ENCODE data around the gene TDRD7. TPM values are rescaled to one million over a fixed set of nuclear protein-coding genes. Genes with fewer than 3 reads are reported as not detected.

The TDRD7 gene
- total RNA-seq, 4 donors from 2014 or later = 4.2 to 13.0 (median 8.3) TPM

- Histone ChIP-seq H3K27me3 (no peaks in the 10 kb centered on the region), H3K36me3 (no peaks in the 10 kb centered on the region), H3K4me1 (peaks cover 18% of the 10 kb centered on the region), H3K27ac (peak overlapping the region; percentile 90), H3K4me3 (peak overlapping the region; percentile 95), H3K9me3 (no peaks in the 10 kb centered on the region)
- DNase-seq (ENCODE audit: low spot score in 2 of 2) = no peak
- TF ChIP-seq POLR2AphosphoS5 (IDR thresholded peaks at IDR 0.05) (no peak), POLR2A (IDR thresholded peaks at IDR 0.05) (no peak), EP300 (IDR thresholded peaks at IDR 0.05) (no peak), CTCF (IDR thresholded peaks at IDR 0.05) (no peak)
- 8% methylated on average over 11 of the region's 16 CpGs for WGBS
These were observed 910 bp downstream of the TDRD7 start for GRCh38 chr9:97412626-97413385.

- WGBS = 58% methylated on average over 4 of the region's 4 CpGs
- Histone ChIP-seq H3K4me1 (peaks cover 21% of the 10 kb centered on the region), H3K27me3 (no peaks in the 10 kb centered on the region), H3K27ac (no peak overlapping the region), H3K36me3 (no peaks in the 10 kb centered on the region), H3K4me3 (peak overlapping the region; percentile 95), H3K9me3 (no peaks in the 10 kb centered on the region)
- no peak for DNase-seq (ENCODE audit: low spot score in 2 of 2)
- no peak for TF ChIP-seq POLR2A (IDR thresholded peaks at IDR 0.05)
- TF ChIP-seq CTCF (IDR thresholded peaks at IDR 0.05) = no peak
- TF ChIP-seq EP300 (IDR thresholded peaks at IDR 0.05) = no peak
- no peak for TF ChIP-seq POLR2AphosphoS5 (IDR thresholded peaks at IDR 0.05)
These were observed 1.6 kb downstream of the TDRD7 start for GRCh38 chr9:97413462-97413861.

GRCh38 chr9:97415146-97415545 is 3.2 kb downstream of the TDRD7 start:
- TF ChIP-seq POLR2AphosphoS5 (IDR thresholded peaks at IDR 0.05) (no peak), EP300 (IDR thresholded peaks at IDR 0.05) (no peak), CTCF (IDR thresholded peaks at IDR 0.05) (no peak), POLR2A (IDR thresholded peaks at IDR 0.05) (no peak)
- H3K4me3 ChIP-seq = no peak overlapping the region
- H3K9me3 ChIP-seq = no peaks in the 10 kb centered on the region
- H3K36me3 ChIP-seq = no peaks in the 10 kb centered on the region
- no peak for DNase-seq (ENCODE audit: low spot score in 2 of 2)
- H3K4me1 ChIP-seq = peaks cover 33% of the 10 kb centered on the region
- WGBS = 66% methylated on average over 2 of the region's 2 CpGs
- H3K27me3 ChIP-seq = no peaks in the 10 kb centered on the region
- H3K27ac ChIP-seq = no peak overlapping the region

- no peaks in the 10 kb centered on the region for H3K27me3 ChIP-seq
- no peak overlapping the region for H3K4me3 ChIP-seq
- no peak for DNase-seq (ENCODE audit: low spot score in 2 of 2)
- H3K36me3 ChIP-seq = no peaks in the 10 kb centered on the region
- H3K4me1 ChIP-seq = peaks cover 17% of the 10 kb centered on the region
- 76% methylated on average over 3 of the region's 3 CpGs for WGBS
- no peak for TF ChIP-seq POLR2A (IDR thresholded peaks at IDR 0.05)
- no peak for TF ChIP-seq POLR2AphosphoS5 (IDR thresholded peaks at IDR 0.05)
- no peak for TF ChIP-seq EP300 (IDR thresholded peaks at IDR 0.05)
- no peak for TF ChIP-seq CTCF (IDR thresholded peaks at IDR 0.05)
- no peaks in the 10 kb centered on the region for H3K9me3 ChIP-seq
- no peak overlapping the region for H3K27ac ChIP-seq
These were observed 7.0 kb downstream of the TDRD7 start for GRCh38 chr9:97418880-97419279.

- WGBS = 38% methylated on average over 2 of the region's 2 CpGs
- no peak overlapping the region for H3K27ac ChIP-seq
- no peaks in the 10 kb centered on the region for H3K27me3 ChIP-seq
- no peak for TF ChIP-seq POLR2AphosphoS5 (IDR thresholded peaks at IDR 0.05)
- no peak for TF ChIP-seq POLR2A (IDR thresholded peaks at IDR 0.05)
- TF ChIP-seq CTCF (IDR thresholded peaks at IDR 0.05) = no peak
- no peak for TF ChIP-seq EP300 (IDR thresholded peaks at IDR 0.05)
- DNase-seq (ENCODE audit: low spot score in 2 of 2) = no peak
- no peak overlapping the region for H3K4me3 ChIP-seq
- no peaks in the 10 kb centered on the region for H3K9me3 ChIP-seq
- peaks cover 14% of the 10 kb centered on the region for H3K4me1 ChIP-seq
- no peaks in the 10 kb centered on the region for H3K36me3 ChIP-seq
These were observed 7.5 kb downstream of the TDRD7 start for GRCh38 chr9:97419309-97419867.
